SH-SY5Y (cell line): ENCODE measurements around the gene PIBF1.

ENCODE experiments used
- GATA2 ChIP-seq: IDR thresholded peaks from 2 replicates; pipeline ENCODE4 v1.6.1; 2011; ENCODE audit warnings: mild to moderate bottlenecking, low read depth, low read length
- GATA3 ChIP-seq: IDR thresholded peaks from 2 replicates; pipeline ENCODE4 v1.6.1; 2011; ENCODE audit warnings: low read depth, mild to moderate bottlenecking, low read length, moderate library complexity

The PIBF1 gene

GRCh38 chr13:72781451-72782439 lies at the start of gene PIBF1, which contains the start of gene DIS3:
Gene PIBF1 (plus strand): TSS chr13:72782133. CDS start chr13:72783470, 1,337 bp downstream.
Gene DIS3 (minus strand): TSS chr13:72781900. CDS start chr13:72781832, 68 bp downstream.
- TF ChIP-seq GATA3 (no peak), GATA2 (peak; percentile 36; the same call in 1 of the 2 replicates)

GRCh38 chr13:72737033-72737432 lies 44.9 kb upstream of the PIBF1 start:
- TF ChIP-seq GATA2 (no peak), GATA3 (no peak)

- TF ChIP-seq GATA2 (no peak), GATA3 (no peak)
Observed at GRCh38 chr13:72740015-72740414, 41.9 kb upstream of the PIBF1 start.

GRCh38 chr13:72745260-72745659 lies 36.7 kb upstream of the PIBF1 start:
- TF ChIP-seq GATA2 (no peak), GATA3 (no peak)

GRCh38 chr13:72751220-72751619 lies 30.7 kb upstream of the PIBF1 start:
- no peak for TF ChIP-seq GATA3
- no peak for TF ChIP-seq GATA2

- TF ChIP-seq GATA2 (no peak), GATA3 (no peak)
Observed at GRCh38 chr13:72754111-72754510, 27.8 kb upstream of the PIBF1 start.

GRCh38 chr13:72757792-72758535 lies 24.0 kb upstream of the PIBF1 start:
- TF ChIP-seq GATA2 = no peak
- no peak for TF ChIP-seq GATA3

- TF ChIP-seq GATA3 (no peak), GATA2 (no peak)
Observed at GRCh38 chr13:72760189-72760588, 21.7 kb upstream of the PIBF1 start.

GRCh38 chr13:72763411-72763810 lies 18.5 kb upstream of the PIBF1 start:
- TF ChIP-seq GATA3 (no peak), GATA2 (no peak)

GRCh38 chr13:72774019-72774418 lies 7.9 kb upstream of the PIBF1 start:
- no peak for TF ChIP-seq GATA2
- TF ChIP-seq GATA3 = no peak

GRCh38 chr13:72782717-72783116 lies 784 bp downstream of the PIBF1 start:
- TF ChIP-seq GATA2 (no peak), GATA3 (no peak)

GRCh38 chr13:72788831-72789230 lies 6.9 kb downstream of the PIBF1 start:
- TF ChIP-seq GATA2 (no peak), GATA3 (no peak)

GRCh38 chr13:72792640-72793039 lies 10.7 kb downstream of the PIBF1 start:
- TF ChIP-seq GATA2 (no peak), GATA3 (no peak)

GRCh38 chr13:72798817-72799216 lies 16.9 kb downstream of the PIBF1 start:
- TF ChIP-seq GATA3 = no peak
